Measurements from ENCODE around the gene ADARB2. TPM values are rescaled to one million over a fixed set of nuclear protein-coding genes. Genes with fewer than 3 reads are reported as not detected.

Gene ADARB2
- total and polyA plus RNA-seq, 4 experiments from 2014 or later: 13.5 to 14.1 TPM; not detected in 2

GRCh38 chr10:1273372-1274105 lies 463.8 kb downstream of the ADARB2 start:
- peaks cover 0 to 1% (median under 1%) of the 10 kb centered on the region in 4 donors for H3K4me1 Mint-ChIP-seq
- no peak overlapping the region for H3K4me3 ChIP-seq (ENCODE audit: low read length in 2 of 2)
- no peaks in the 10 kb centered on the region for H3K36me3 Mint-ChIP-seq
- no peak overlapping the region for H3K27ac Mint-ChIP-seq
- POLR2A ChIA-PET (ENCODE audit: partially characterized antibody): no interaction called here
- no peaks in the 10 kb centered on the region for H3K36me3 ChIP-seq (ENCODE audit: insufficient read depth, low read length)
- H3K9me3 Mint-ChIP-seq: no peaks in the 10 kb centered on the region
- H3K27me3 ChIP-seq (ENCODE audit: insufficient read depth, low read length): no peaks in the 10 kb centered on the region
- H3K9me3 ChIP-seq (ENCODE audit: control insufficient read depth in 1 of 2, low read length in 2 of 2): no peaks in the 10 kb centered on the region
- CTCF ChIA-PET (ENCODE audit: partially characterized antibody): no interaction called here
- intact Hi-C loops (cut with micrococcal nuclease): no loop called here
- H3K4me1 ChIP-seq (ENCODE audit: insufficient read depth, low read length): no peaks in the 10 kb centered on the region
- peaks cover 1% of the 10 kb centered on the region in 2 donors for H3K27me3 Mint-ChIP-seq
- no peak for DNase-seq
- no peak overlapping the region for H3K4me3 Mint-ChIP-seq
- no peak overlapping the region for H3K27ac ChIP-seq (ENCODE audit: low read depth, low read length)

- Mint-ChIP-seq H3K36me3 (no peaks in the 10 kb centered on the region), H3K9me3 (no peaks in the 10 kb centered on the region), H3K27ac (no peak overlapping the region), H3K27me3 (peaks cover 0 to 1% of the 10 kb centered on the region in 2 donors), H3K4me3 (no peak overlapping the region), H3K4me1 (peaks cover 0 to 1% (median under 1%) of the 10 kb centered on the region in 4 donors)
- no peaks in the 10 kb centered on the region for H3K9me3 ChIP-seq (ENCODE audit: control insufficient read depth in 1 of 2, low read length in 2 of 2)
- no peak overlapping the region for H3K27ac ChIP-seq (ENCODE audit: low read depth, low read length)
- POLR2A ChIA-PET (ENCODE audit: partially characterized antibody): no interaction called here
- no peaks in the 10 kb centered on the region for H3K36me3 ChIP-seq (ENCODE audit: insufficient read depth, low read length)
- CTCF ChIA-PET (ENCODE audit: partially characterized antibody): no interaction called here
- H3K4me3 ChIP-seq (ENCODE audit: low read length in 2 of 2): no peak overlapping the region
- H3K27me3 ChIP-seq (ENCODE audit: insufficient read depth, low read length): no peaks in the 10 kb centered on the region
- no peaks in the 10 kb centered on the region for H3K4me1 ChIP-seq (ENCODE audit: insufficient read depth, low read length)
- no peak for DNase-seq
- intact Hi-C loops (cut with micrococcal nuclease): no loop called here
These were observed 464.6 kb downstream of the ADARB2 start for GRCh38 chr10:1272777-1273161.

- no peaks in the 10 kb centered on the region for H3K4me1 ChIP-seq (ENCODE audit: insufficient read depth, low read length)
- no peak overlapping the region for H3K4me3 ChIP-seq (ENCODE audit: low read length in 2 of 2)
- CTCF ChIA-PET (ENCODE audit: partially characterized antibody): no interaction called here
- POLR2A ChIA-PET (ENCODE audit: partially characterized antibody): no interaction called here
- no peak overlapping the region for H3K27ac ChIP-seq (ENCODE audit: low read depth, low read length)
- H3K36me3 ChIP-seq (ENCODE audit: insufficient read depth, low read length): no peaks in the 10 kb centered on the region
- H3K27me3 ChIP-seq (ENCODE audit: insufficient read depth, low read length): no peaks in the 10 kb centered on the region
- no peaks in the 10 kb centered on the region for H3K9me3 ChIP-seq (ENCODE audit: control insufficient read depth in 1 of 2, low read length in 2 of 2)
- peaks cover 0 to 1% of the 10 kb centered on the region in 2 donors for H3K27me3 Mint-ChIP-seq
- no peak overlapping the region for H3K4me3 Mint-ChIP-seq
- H3K36me3 Mint-ChIP-seq: no peaks in the 10 kb centered on the region
- H3K9me3 Mint-ChIP-seq: no peaks in the 10 kb centered on the region
- H3K27ac Mint-ChIP-seq: no peak overlapping the region
- peaks cover 0 to 1% (median under 1%) of the 10 kb centered on the region in 4 donors for H3K4me1 Mint-ChIP-seq
- no peak for DNase-seq
- intact Hi-C loops (cut with micrococcal nuclease): no loop called here
These were observed 465.1 kb downstream of the ADARB2 start for GRCh38 chr10:1272079-1272776.

- Mint-ChIP-seq H3K9me3 (peaks cover 0 to 1% (median 0%) of the 10 kb centered on the region in 8 donors), H3K4me3 (no peak overlapping the region), H3K36me3 (no peaks in the 10 kb centered on the region), H3K27ac (no peak overlapping the region), H3K4me1 (peaks cover 0 to 1% (median 0%) of the 10 kb centered on the region in 4 donors), H3K27me3 (no peaks in the 10 kb centered on the region)
- ChIA-PET CTCF (ENCODE audit: partially characterized antibody) (no interaction called here), POLR2A (ENCODE audit: partially characterized antibody) (no interaction called here)
- Histone ChIP-seq H3K4me3 (ENCODE audit: low read length in 2 of 2) (no peak overlapping the region), H3K36me3 (ENCODE audit: insufficient read depth, low read length) (no peaks in the 10 kb centered on the region), H3K27me3 (ENCODE audit: insufficient read depth, low read length) (no peaks in the 10 kb centered on the region), H3K9me3 (ENCODE audit: control insufficient read depth in 1 of 2, low read length in 2 of 2) (no peaks in the 10 kb centered on the region), H3K4me1 (ENCODE audit: insufficient read depth, low read length) (no peaks in the 10 kb centered on the region), H3K27ac (ENCODE audit: low read depth, low read length) (no peak overlapping the region)
- intact Hi-C loops (cut with micrococcal nuclease): no loop called here
- no peak for DNase-seq
These were observed 466.4 kb downstream of the ADARB2 start for GRCh38 chr10:1270906-1271305.

- no peak for DNase-seq
- no peaks in the 10 kb centered on the region for H3K27me3 ChIP-seq (ENCODE audit: insufficient read depth, low read length)
- no peaks in the 10 kb centered on the region for H3K9me3 ChIP-seq (ENCODE audit: control insufficient read depth in 1 of 2, low read length in 2 of 2)
- Mint-ChIP-seq H3K9me3 (peaks cover 0 to 1% (median 0%) of the 10 kb centered on the region in 8 donors), H3K4me1 (peaks cover 0 to 1% (median 0%) of the 10 kb centered on the region in 4 donors), H3K27me3 (no peaks in the 10 kb centered on the region), H3K4me3 (no peak overlapping the region), H3K36me3 (no peaks in the 10 kb centered on the region), H3K27ac (no peak overlapping the region)
- no peak overlapping the region for H3K27ac ChIP-seq (ENCODE audit: low read depth, low read length)
- intact Hi-C loops (cut with micrococcal nuclease): no loop called here
- POLR2A ChIA-PET (ENCODE audit: partially characterized antibody): no interaction called here
- no peaks in the 10 kb centered on the region for H3K36me3 ChIP-seq (ENCODE audit: insufficient read depth, low read length)
- CTCF ChIA-PET (ENCODE audit: partially characterized antibody): no interaction called here
- no peak overlapping the region for H3K4me3 ChIP-seq (ENCODE audit: low read length in 2 of 2)
- no peaks in the 10 kb centered on the region for H3K4me1 ChIP-seq (ENCODE audit: insufficient read depth, low read length)
These were observed 466.8 kb downstream of the ADARB2 start for GRCh38 chr10:1270490-1270889.

- Histone ChIP-seq H3K4me1 (ENCODE audit: insufficient read depth, low read length) (no peaks in the 10 kb centered on the region), H3K27ac (ENCODE audit: low read depth, low read length) (no peak overlapping the region), H3K27me3 (ENCODE audit: insufficient read depth, low read length) (no peaks in the 10 kb centered on the region), H3K36me3 (ENCODE audit: insufficient read depth, low read length) (no peaks in the 10 kb centered on the region), H3K4me3 (ENCODE audit: low read length in 2 of 2) (no peak overlapping the region), H3K9me3 (ENCODE audit: control insufficient read depth in 1 of 2, low read length in 2 of 2) (no peaks in the 10 kb centered on the region)
- H3K27ac Mint-ChIP-seq: no peak overlapping the region
- ChIA-PET CTCF (ENCODE audit: partially characterized antibody) (no interaction called here), POLR2A (ENCODE audit: partially characterized antibody) (no interaction called here)
- H3K4me3 Mint-ChIP-seq: no peak overlapping the region
- peaks cover 0 to 1% (median 0%) of the 10 kb centered on the region in 8 donors for H3K9me3 Mint-ChIP-seq
- no peak for DNase-seq
- H3K27me3 Mint-ChIP-seq: peaks cover 0 to 1% of the 10 kb centered on the region in 2 donors
- H3K36me3 Mint-ChIP-seq: no peaks in the 10 kb centered on the region
- intact Hi-C loops (cut with micrococcal nuclease): no loop called here
- peaks cover 0 to 1% (median 0%) of the 10 kb centered on the region in 4 donors for H3K4me1 Mint-ChIP-seq
These were observed 468.5 kb downstream of the ADARB2 start for GRCh38 chr10:1268831-1269230.

GRCh38 chr10:1267568-1267967 lies 469.8 kb downstream of the ADARB2 start:
- Mint-ChIP-seq H3K9me3 (peaks cover 0 to 2% (median 0%) of the 10 kb centered on the region in 8 donors), H3K4me1 (peaks cover 0 to 1% (median 0%) of the 10 kb centered on the region in 4 donors), H3K27me3 (peaks cover 0 to 1% of the 10 kb centered on the region in 2 donors), H3K27ac (no peak overlapping the region), H3K4me3 (no peak overlapping the region), H3K36me3 (no peaks in the 10 kb centered on the region)
- Histone ChIP-seq H3K4me1 (ENCODE audit: insufficient read depth, low read length) (no peaks in the 10 kb centered on the region), H3K4me3 (ENCODE audit: low read length in 2 of 2) (no peak overlapping the region), H3K27me3 (ENCODE audit: insufficient read depth, low read length) (no peaks in the 10 kb centered on the region), H3K36me3 (ENCODE audit: insufficient read depth, low read length) (no peaks in the 10 kb centered on the region), H3K9me3 (ENCODE audit: control insufficient read depth in 1 of 2, low read length in 2 of 2) (no peaks in the 10 kb centered on the region), H3K27ac (ENCODE audit: low read depth, low read length) (no peak overlapping the region)
- DNase-seq: no peak
- ChIA-PET POLR2A (ENCODE audit: partially characterized antibody) (no interaction called here), CTCF (ENCODE audit: partially characterized antibody) (interaction anchor here (0.7 kb wide), 1 partner anchor 857 kb away, joined by 3 read pairs; no protein-coding TSS in a partner anchor)
- intact Hi-C loops (cut with micrococcal nuclease): no loop called here
